HG03175 (cell line): ENCODE results near the gene TIMM44.

Experiments used
- ATAC-seq: cut with Tn5 transposase; IDR thresholded peaks from one replicate; pipeline ENCODE4 v1.9.1; 2021; ENCODE audit warnings: mild to moderate bottlenecking, moderate library complexity; ENCODE audit not compliant: unreplicated experiment

TIMM44 gene

GRCh38 chr19:7915250-7916102 is 28.0 kb downstream of the TIMM44 start:
- ATAC-seq: no peak

GRCh38 chr19:7914598-7915045 is 28.8 kb downstream of the TIMM44 start, which contains the start of gene TGFBR3L:
Gene TGFBR3L, plus strand, starts transcription at chr19:7914830.
- no peak for ATAC-seq

GRCh38 chr19:7914099-7914498 is 29.4 kb downstream of the TIMM44 start:
- ATAC-seq: no peak

GRCh38 chr19:7913652-7914051 is 29.8 kb downstream of the TIMM44 start:
- ATAC-seq: no peak

GRCh38 chr19:7912697-7913564 is 30.5 kb downstream of the TIMM44 start:
- no peak for ATAC-seq

GRCh38 chr19:7912144-7912696 is 31.2 kb downstream of the TIMM44 start:
- ATAC-seq: no peak

GRCh38 chr19:7911508-7912143 is 31.8 kb downstream of the TIMM44 start:
- no peak for ATAC-seq

GRCh38 chr19:7910321-7911161 is 32.9 kb downstream of the TIMM44 start:
- ATAC-seq: no peak

GRCh38 chr19:7909471-7910067 is 33.9 kb downstream of the TIMM44 start:
- no peak for ATAC-seq

GRCh38 chr19:7908742-7909461 is 34.6 kb downstream of the TIMM44 start:
- ATAC-seq: no peak

GRCh38 chr19:7908078-7908699 is 35.3 kb downstream of the TIMM44 start:
- ATAC-seq: no peak

GRCh38 chr19:7907544-7907943 is 35.9 kb downstream of the TIMM44 start:
- ATAC-seq: no peak

GRCh38 chr19:7907122-7907521 is 36.3 kb downstream of the TIMM44 start:
- ATAC-seq: no peak

- ATAC-seq: no peak
Observed at GRCh38 chr19:7905859-7906258, 37.6 kb downstream of the TIMM44 start.

- ATAC-seq: no peak
Observed at GRCh38 chr19:7905268-7905667, 38.2 kb downstream of the TIMM44 start.

GRCh38 chr19:7904074-7905020 is 39.1 kb downstream of the TIMM44 start:
- peak; percentile 28 for ATAC-seq
